GM19240 (cell line): ENCODE results near the gene RPS6KA2.
"Not testable (repeated sequence)": the region's sequence is repeated elsewhere in the genome, so short reads cannot be mapped to it uniquely, and the experiment has no call there.

Experiments used
- DNase-seq: peaks from one replicate; pipeline ENCODE4 v3.0.0; 2011; ENCODE audit warnings: low spot score; ENCODE audit not compliant: insufficient read length

The RPS6KA2 gene

GRCh38 chr6:166636191-166636933 is 9.3 kb upstream of the RPS6KA2 start:
- no peak for DNase-seq

GRCh38 chr6:166635013-166635970 is 8.2 kb upstream of the RPS6KA2 start:
- no peak for DNase-seq

DNA sequence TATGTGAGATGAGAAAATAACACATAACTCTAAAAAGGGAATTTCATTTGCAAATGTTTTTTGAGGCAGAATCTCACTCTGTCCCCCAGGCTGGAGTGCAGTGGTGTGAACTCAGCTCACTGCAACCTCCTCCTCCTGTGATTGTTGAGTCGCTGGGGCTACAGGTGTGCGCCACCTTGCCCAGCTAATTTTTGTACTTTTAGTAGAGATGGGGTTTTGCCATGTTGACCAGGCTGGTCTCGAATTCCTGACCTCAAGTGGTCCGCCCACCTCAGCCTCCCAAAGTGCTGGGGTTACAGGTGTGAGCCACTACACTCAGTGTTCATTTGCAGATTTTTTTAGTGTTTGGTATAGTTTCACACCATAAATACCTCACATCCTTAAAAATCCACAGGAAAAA is 7.5 kb upstream of the RPS6KA2 start:
- not testable (repeated sequence) for DNase-seq

GRCh38 chr6:166633732-166634535 is 6.9 kb upstream of the RPS6KA2 start:
- DNase-seq, result no peak

- DNase-seq, result no peak
These were observed 5.7 kb upstream of the RPS6KA2 start for GRCh38 chr6:166632731-166633130.

- DNase-seq, result no peak
These were observed 3.4 kb upstream of the RPS6KA2 start for GRCh38 chr6:166630462-166630861.

DNA sequence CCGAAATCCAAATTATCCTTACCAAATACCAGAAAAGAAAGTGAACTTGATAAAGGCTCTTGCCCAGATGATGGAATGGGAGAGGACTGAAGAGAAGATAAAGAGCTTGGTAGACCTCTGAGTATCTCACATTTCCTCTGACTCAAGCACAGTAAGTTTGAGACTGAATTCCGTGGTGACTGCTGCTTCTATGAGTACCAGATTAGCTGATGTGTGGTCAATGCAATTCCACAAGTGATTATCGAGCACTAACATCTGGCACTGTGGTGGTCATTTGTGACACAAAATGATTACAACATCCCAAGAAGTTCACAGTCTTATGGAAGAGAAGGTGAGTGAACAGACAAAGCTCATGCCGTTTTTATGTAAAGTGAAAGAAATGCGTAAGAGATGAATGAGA is 2.6 kb upstream of the RPS6KA2 start:
- DNase-seq, result no peak

DNA sequence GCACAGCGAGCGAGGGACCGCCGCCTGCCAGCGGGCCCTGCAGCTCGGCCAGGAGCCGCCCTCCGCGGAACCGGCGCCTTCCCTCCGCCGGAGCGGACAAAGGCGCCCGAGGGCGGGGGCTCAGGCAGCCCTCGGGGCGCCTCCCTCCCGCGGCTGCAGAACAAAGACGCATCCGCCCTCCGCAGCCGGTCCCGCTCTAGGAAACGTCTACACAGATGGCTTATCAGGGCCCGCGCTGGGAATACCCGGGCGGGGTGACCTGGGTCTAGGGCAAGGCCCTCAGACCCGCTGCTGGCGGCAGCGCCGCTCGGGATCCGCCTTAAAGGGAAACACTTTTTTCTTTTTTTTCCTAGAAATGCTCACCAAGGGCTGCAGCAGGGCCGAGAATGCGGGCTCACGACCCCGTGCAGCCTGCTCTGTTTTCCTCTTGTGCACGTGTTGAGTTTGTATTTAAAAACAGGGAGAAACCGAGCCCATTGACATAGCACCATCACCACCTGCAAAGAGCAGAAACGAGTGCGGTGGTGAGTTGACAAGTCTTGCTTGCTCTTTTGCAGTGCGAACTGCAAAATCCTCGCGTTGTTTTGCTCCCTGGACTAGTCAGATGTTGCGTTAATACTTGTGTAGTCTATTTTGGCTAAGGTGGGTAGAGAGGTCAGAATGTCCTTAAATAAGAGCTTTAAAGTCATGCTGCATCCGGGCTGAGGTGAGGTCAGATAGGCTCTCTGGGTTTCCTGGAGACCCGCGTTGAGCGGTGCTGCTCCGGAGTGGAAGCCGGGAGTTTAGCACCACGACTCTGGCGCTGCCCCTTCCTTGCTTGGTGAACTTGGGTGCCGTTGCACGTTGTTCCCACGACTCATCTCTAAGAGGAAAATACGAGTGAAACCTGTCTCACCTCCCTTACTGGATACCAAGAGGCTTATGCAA is 1.1 kb upstream of the RPS6KA2 start:
- DNase-seq, result peak; percentile 29

GRCh38 chr6:166626177-166627032 is 646 bp downstream of the RPS6KA2 start:
- DNase-seq, result no peak

DNA sequence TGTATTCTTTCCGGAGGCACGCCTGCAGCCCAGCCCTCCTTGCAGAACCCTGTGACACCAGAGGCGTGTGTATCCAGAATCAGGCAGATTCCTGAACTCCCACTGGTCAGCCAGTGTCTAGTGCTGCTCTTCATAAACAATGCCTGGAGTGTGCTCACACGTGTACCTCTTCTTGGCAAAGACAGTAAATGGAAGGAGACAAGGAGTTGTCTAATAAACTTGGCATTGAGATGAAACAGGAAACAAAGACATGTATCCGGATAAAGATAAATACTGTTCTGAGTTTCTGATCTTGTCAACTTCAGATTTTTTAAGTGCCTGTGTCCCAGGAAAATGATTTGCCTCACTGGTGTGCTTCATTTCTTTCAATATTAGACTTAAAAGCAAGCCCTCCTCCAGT is 1.7 kb downstream of the RPS6KA2 start:
- no peak for DNase-seq

DNA sequence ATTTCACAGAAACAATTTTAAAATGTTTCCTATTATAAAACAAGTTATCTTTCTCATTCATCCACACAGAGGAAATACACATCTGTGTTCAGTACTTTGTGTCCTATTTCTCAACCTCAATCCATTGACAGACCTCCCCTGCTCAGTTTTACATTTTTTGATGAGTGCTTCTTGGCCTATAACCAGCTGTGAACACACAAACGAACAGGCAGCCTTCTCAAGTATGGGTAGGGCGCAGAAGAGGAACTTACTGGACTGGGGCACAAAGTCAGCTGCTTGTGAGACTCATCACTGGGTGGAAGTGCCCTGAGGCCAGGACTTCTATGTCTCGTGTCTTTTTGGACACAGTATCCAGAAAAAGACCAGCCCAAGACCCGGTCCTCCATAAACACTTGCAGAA is 2.8 kb downstream of the RPS6KA2 start:
- DNase-seq, result no peak

DNA sequence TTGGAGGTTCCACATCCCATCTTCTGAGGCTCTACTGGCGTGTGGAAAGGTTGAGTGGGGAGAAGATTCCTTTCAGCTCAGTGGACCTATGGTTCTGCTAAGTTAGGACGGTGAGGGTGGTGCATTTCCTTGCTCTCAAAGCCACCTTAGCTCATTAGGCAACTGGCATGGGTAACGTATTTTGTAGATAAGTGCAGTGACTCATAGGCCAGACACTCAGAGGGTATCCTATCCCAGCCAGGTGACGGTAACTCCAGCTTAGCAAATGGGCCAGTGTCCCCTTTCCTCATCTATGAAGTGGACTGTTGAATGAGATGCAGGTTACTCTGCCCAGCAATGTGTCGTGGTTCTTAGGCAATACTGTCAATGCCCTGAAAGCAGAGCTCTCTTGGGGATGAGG is 3.7 kb downstream of the RPS6KA2 start:
- no peak for DNase-seq

- no peak for DNase-seq
These were observed 5.9 kb downstream of the RPS6KA2 start for GRCh38 chr6:166621114-166621540.

- DNase-seq, result no peak
These were observed 6.5 kb downstream of the RPS6KA2 start for GRCh38 chr6:166620478-166621113.

DNA sequence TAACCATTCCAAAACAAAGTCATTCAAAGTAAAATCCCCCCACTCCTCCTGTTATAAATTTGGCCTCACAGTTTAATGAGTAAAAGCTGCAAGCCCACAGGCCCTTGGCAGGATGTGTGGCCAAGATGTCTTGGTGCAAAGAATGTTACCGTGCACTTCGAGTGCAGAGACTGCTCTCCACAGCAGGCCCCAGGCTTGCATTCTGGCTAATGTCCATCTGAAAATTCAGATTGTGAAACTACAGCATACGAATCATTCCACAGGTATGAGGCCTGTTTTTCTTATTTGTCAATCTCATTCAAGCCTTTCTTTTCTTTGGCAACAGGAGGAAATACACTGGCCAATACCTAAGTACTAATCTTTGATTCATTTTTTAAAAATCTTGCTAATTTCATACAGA is 7.1 kb downstream of the RPS6KA2 start:
- no peak for DNase-seq

- DNase-seq, result no peak
These were observed 7.9 kb downstream of the RPS6KA2 start for GRCh38 chr6:166618866-166619761.

- DNase-seq, result no peak
These were observed 8.8 kb downstream of the RPS6KA2 start for GRCh38 chr6:166618251-166618650.

DNA sequence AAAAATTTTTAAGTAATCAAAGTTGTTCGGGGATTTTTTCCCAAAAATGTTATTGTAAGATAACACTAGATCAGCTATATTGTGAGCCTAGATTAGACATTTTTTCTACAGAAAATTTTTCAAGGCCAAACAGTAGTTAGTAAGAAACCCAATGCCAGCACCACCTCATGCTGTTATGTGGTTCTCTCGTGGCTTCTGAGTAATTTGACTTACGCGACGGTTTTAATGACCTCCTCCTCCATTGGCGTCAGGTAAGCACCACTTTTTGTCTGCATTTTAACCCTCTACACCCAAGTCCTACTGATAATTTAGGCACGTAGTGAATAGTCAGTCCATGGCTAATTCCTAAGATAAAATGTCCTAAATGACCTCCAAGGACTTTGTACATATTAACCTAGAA is 9.7 kb downstream of the RPS6KA2 start:
- no peak for DNase-seq
